A549 (cell line): ENCODE data around the gene FN3KRP. TPM values are rescaled to one million over a fixed set of nuclear protein-coding genes. Genes with fewer than 3 reads are reported as not detected.

Source experiments
- ATAC-seq, 2 experiments: fragments of 200-7000 bp in 1 of 2; fragments of >200 bp in 1 of 2; cut with Nextera tagmentation in 1 of 2; cut with Tn5 transposase in 1 of 2; 3 replicates each; pipeline versions ENCODE4 v1.8.0 to v1.9.1; 2018 to 2020; ENCODE audit warnings: mild to moderate bottlenecking in 1 of 2, moderate library complexity in 1 of 2
- CTCF ChIA-PET: fragments of 300-600 bp; sonication (Branson Sonifier 250); formaldehyde crosslinking; extraction: SDS; loops from one replicate; lab custom pipeline; 2021; ENCODE audit warnings: antibody characterized with exemption, inconsistent platforms; lab: Yijun Ruan, JAX
- POLR2A ChIA-PET: fragments of 350-600 bp; formaldehyde crosslinking; extraction: SDS; loops from one replicate; lab custom pipeline; 2021; ENCODE audit warnings: antibody characterized with exemption, inconsistent platforms; lab: Yijun Ruan, JAX
- DNase-seq, 2 experiments: peaks; one replicate each; pipeline versions ENCODE4 v3.0.0 to v3.0.0-alpha.2; 2011 to 2016; ENCODE audit warnings: low read depth in 1 of 2, low spot score in 1 of 2
- FAIRE-seq: peaks from 2 replicates; lab custom pipeline; 2011; peaks lifted over from hg19 to GRCh38; lab: Jason Lieb, UNC
- H3K27ac ChIP-seq, 2 experiments: fragments of >200 bp; sonication (Bioruptor Twin); formaldehyde crosslinking; 3 replicates each; pipeline ENCODE4 v1.5.1; 2016 to 2017
- H3K4me1 ChIP-seq: fragments of >200 bp; sonication (Bioruptor Twin); formaldehyde crosslinking; 3 replicates; pipeline ENCODE4 v1.6.1; 2016
- H3K4me2 ChIP-seq: fragments of >200 bp; sonication (Bioruptor Twin); formaldehyde crosslinking; 3 replicates; pipeline ENCODE4 v1.6.1; 2016
- H3K4me3 ChIP-seq: fragments of >200 bp; sonication (Bioruptor Twin); formaldehyde crosslinking; 3 replicates; pipeline ENCODE4 v1.5.1; 2016
- H3K9me3 ChIP-seq: fragments of >200 bp; sonication (Bioruptor Twin); formaldehyde crosslinking; 3 replicates; pipeline ENCODE4 v1.6.1; 2016
- BCL3 ChIP-seq: fragments of >200 bp; sonication (Bioruptor Twin); formaldehyde crosslinking; IDR thresholded peaks from 3 replicates; pipeline ENCODE4 v1.6.1; 2016
- CEBPB ChIP-seq, 2 experiments: fragments of >200 bp in 1 of 2; sonication (Bioruptor Twin) in 1 of 2; formaldehyde crosslinking in 1 of 2; IDR thresholded peaks; 2 replicates each; pipeline ENCODE4 v1.6.1; 2012 to 2016
- EP300 ChIP-seq, 2 experiments: fragments of >200 bp; sonication (Bioruptor Twin); formaldehyde crosslinking; IDR thresholded peaks; 2 replicates in 1 of 2; 3 replicates in 1 of 2; pipeline ENCODE4 v1.6.1; 2016 to 2017
- FOXS1 ChIP-seq: fragments of 250-450 bp; sonication (Bioruptor Pico); IDR thresholded peaks from 2 replicates; pipeline ENCODE4 v1.5.0; 2020; ENCODE audit warnings: mild to moderate bottlenecking, moderate library complexity
- HDAC2 ChIP-seq: fragments of 200-600 bp; sonication (generic); IDR thresholded peaks from 2 replicates; pipeline ENCODE4 v1.6.1; 2016
- HES2 ChIP-seq: fragments of >200 bp; sonication (Bioruptor Twin); formaldehyde crosslinking; IDR thresholded peaks from 2 replicates; pipeline ENCODE4 v1.6.1; 2016
- HEYL ChIP-seq: fragments of 250-450 bp; sonication (Bioruptor Pico); IDR thresholded peaks from 2 replicates; pipeline ENCODE4 v1.8.0; 2021; ENCODE audit warnings: mild to moderate bottlenecking, moderate library complexity
- HOXA7 ChIP-seq: fragments of 250-450 bp; sonication (Bioruptor Pico); IDR thresholded peaks from 2 replicates; pipeline ENCODE4 v1.5.0; 2020; ENCODE audit warnings: mild to moderate bottlenecking, moderate library complexity
- HOXB13 ChIP-seq: fragments of 250-450 bp; sonication (Bioruptor Pico); IDR thresholded peaks from 2 replicates; pipeline ENCODE4 v1.5.0; 2020; ENCODE audit warnings: low read depth, mild to moderate bottlenecking, moderate library complexity
- JUN ChIP-seq, 2 experiments: fragments of >200 bp; sonication (Bioruptor Twin); formaldehyde crosslinking; IDR thresholded peaks; 2 replicates in 1 of 2; 3 replicates in 1 of 2; pipeline ENCODE4 v1.6.1; 2016 to 2017
- KDM5A ChIP-seq: fragments of 200-600 bp; sonication (generic); IDR thresholded peaks from 2 replicates; pipeline ENCODE4 v1.6.1; 2016; ENCODE audit warnings: antibody characterized with exemption, mild to moderate bottlenecking
- MAFK ChIP-seq: fragments of 450-650 bp; IDR thresholded peaks from 2 replicates; pipeline ENCODE4 v1.6.1; 2014; ENCODE audit not compliant: partially characterized antibody
- MAZ ChIP-seq: fragments of 150-350 bp; IDR thresholded peaks from 2 replicates; pipeline ENCODE4 v1.6.1; 2014; ENCODE audit warnings: antibody characterized with exemption, low read depth, low read length, borderline replicate concordance
- NFE2L2 ChIP-seq: fragments of 150-350 bp; conservative IDR thresholded peaks from 2 replicates; pipeline ENCODE4 v1.6.1; 2014; ENCODE audit warnings: low read length
- NR3C1 ChIP-seq: fragments of >200 bp; sonication (Bioruptor Twin); formaldehyde crosslinking; IDR thresholded peaks from 3 replicates; pipeline ENCODE4 v1.6.1; 2017
- PHF8 ChIP-seq: fragments of 200-600 bp; sonication (generic); IDR thresholded peaks from 2 replicates; pipeline ENCODE4 v1.6.1; 2016; ENCODE audit warnings: low read depth, mild to moderate bottlenecking, antibody characterized with exemption, moderate library complexity, borderline replicate concordance
- POLR2AphosphoS2 ChIP-seq: conservative IDR thresholded peaks from 2 replicates; pipeline ENCODE4 v1.6.1; 2012; ENCODE audit warnings: low read length, improper control_type of control experiment, inconsistent platforms
- RAD21 ChIP-seq, 2 experiments: fragments of >200 bp in 1 of 2; sonication (Bioruptor Twin) in 1 of 2; formaldehyde crosslinking in 1 of 2; IDR thresholded peaks in 1 of 2; conservative IDR thresholded peaks in 1 of 2; 2 replicates in 1 of 2; 3 replicates in 1 of 2; pipeline ENCODE4 v1.6.1; 2012 to 2018; ENCODE audit warnings: inconsistent platforms in 1 of 2
- REST ChIP-seq: fragments of 200-600 bp; sonication (generic); IDR thresholded peaks from 2 replicates; pipeline ENCODE4 v1.6.1; 2016; ENCODE audit warnings: antibody characterized with exemption, mild to moderate bottlenecking, moderate library complexity
- SREBF2 ChIP-seq: fragments of 450-650 bp; IDR thresholded peaks from 2 replicates; pipeline ENCODE4 v1.6.1; 2014; ENCODE audit warnings: mild to moderate bottlenecking, moderate library complexity
- USF2 ChIP-seq: fragments of 450-650 bp; IDR thresholded peaks from 2 replicates; pipeline ENCODE4 v1.6.1; 2014; ENCODE audit warnings: antibody characterized with exemption
- ZFP36 ChIP-seq: fragments of 450-650 bp; IDR thresholded peaks from 2 replicates; pipeline ENCODE4 v1.6.1; 2014; ENCODE audit warnings: borderline replicate concordance; ENCODE audit not compliant: partially characterized antibody
- WGBS: methylation state at CpG from one replicate; pipeline ENCODE4 v1.1.6; 2017; ENCODE audit errors: missing lambda C conversion rate; 5-methylcytosine and 5-hydroxymethylcytosine counted together
- polyA plus RNA-seq, 4 experiments: library from polyadenylated mRNA; depleted of rRNA in 3 of 4; stranded (reverse); fragments of >200 nt; fragmentation: RNase III in 1 of 4; extraction: RNeasy Plus Mini Kit Qiagen cat#74134 plus additional on column Dnase treatment in 1 of 4; gene quantifications; 2 replicates in 3 of 4; 3 replicates in 1 of 4; pipeline ENCODE4 v1.2.3, GENCODE V29; 2011 to 2017

The FN3KRP gene
- polyA plus RNA-seq, 2 of the 4 experiments (the other 2 are of a cell fraction), result 41.1 to 62.4 TPM

- POLR2A ChIA-PET, result no interaction called here
These were observed 3.3 kb upstream of the FN3KRP start for GRCh38 chr17:82713071-82713723.

GRCh38 chr17:82718986-82719685 is 2.6 kb downstream of the FN3KRP start:
- no peak overlapping the region for H3K4me3 ChIP-seq
- FAIRE-seq (no peak), DNase-seq (no peak), ATAC-seq (no peak)
- ChIA-PET POLR2A (no interaction called here), CTCF (interaction anchor here (1.0 kb wide), 1 partner anchor 10 kb away, joined by 3 read pairs; no protein-coding TSS in a partner anchor)
- H3K27ac ChIP-seq, result no peak overlapping the region
- H3K4me1 ChIP-seq, result peaks cover 10% of the 10 kb centered on the region
- H3K9me3 ChIP-seq, result no peaks in the 10 kb centered on the region
- WGBS, result 94% methylated on average over 18 of the region's 18 CpGs
- no peak for TF ChIP-seq EP300 (IDR thresholded peaks at IDR 0.05)
- TF ChIP-seq REST, result no peak
- no peak for TF ChIP-seq POLR2AphosphoS2
- no peak for TF ChIP-seq HDAC2
- no peak overlapping the region for H3K4me2 ChIP-seq

More at GRCh38 chr17:82713071-82713723, 3.3 kb upstream of the FN3KRP start:
- H3K27ac ChIP-seq, result no peak overlapping the region
- WGBS, result 86% methylated on average over 18 of the region's 35 CpGs
- no peak overlapping the region for H3K4me2 ChIP-seq
- H3K4me3 ChIP-seq, result no peak overlapping the region
- TF ChIP-seq ZFP36, result no peak
- no peak for TF ChIP-seq BCL3
- TF ChIP-seq PHF8, result no peak
- TF ChIP-seq HDAC2, result no peak
- DNase-seq (no peak), FAIRE-seq (no peak), ATAC-seq (no peak)
- no peaks in the 10 kb centered on the region for H3K9me3 ChIP-seq
- CTCF ChIA-PET, result interaction anchor here (1.2 to 2.2 kb wide), 4 partner anchors 44 to 63 kb away, joined by 3 to 15 read pairs (median 5); no protein-coding TSS in a partner anchor
- H3K4me1 ChIP-seq, result peaks cover 15% of the 10 kb centered on the region

- ATAC-seq, result no peak
- DNase-seq, result no peak
These were observed 3.7 kb downstream of the FN3KRP start for GRCh38 chr17:82720204-82720603.

More at GRCh38 chr17:82720204-82720603, 3.7 kb downstream of the FN3KRP start:
- H3K4me1 ChIP-seq, result peaks cover 10% of the 10 kb centered on the region
- no peak overlapping the region for H3K27ac ChIP-seq
- 95% methylated on average over 19 of the region's 19 CpGs for WGBS
- no peak overlapping the region for H3K4me2 ChIP-seq
- no peak for TF ChIP-seq RAD21 (conservative IDR thresholded peaks at IDR 0.05 in 1 of 2, IDR thresholded peaks at IDR 0.05 in 1 of 2)
- TF ChIP-seq MAFK, result no peak
- TF ChIP-seq HEYL, result no peak
- no peak for TF ChIP-seq NR3C1
- no peak for TF ChIP-seq POLR2AphosphoS2
- TF ChIP-seq NFE2L2, result no peak
- no peak for TF ChIP-seq HOXB13
- no peak for TF ChIP-seq KDM5A
- TF ChIP-seq USF2, result no peak
- TF ChIP-seq EP300 (IDR thresholded peaks at IDR 0.05), result no peak
- TF ChIP-seq MAZ, result no peak
- TF ChIP-seq HES2, result no peak
- TF ChIP-seq FOXS1 (CRISPR knock-in tag), result no peak
- no peak for TF ChIP-seq JUN (IDR thresholded peaks at IDR 0.05)
- TF ChIP-seq SREBF2, result no peak
- no peak for TF ChIP-seq HOXA7
- no peak for TF ChIP-seq CEBPB (IDR thresholded peaks at IDR 0.05)
- FAIRE-seq, result no peak
- POLR2A ChIA-PET, result no interaction called here
- CTCF ChIA-PET, result interaction anchor here (2.2 kb wide), 1 partner anchor 55 kb away, joined by 4 read pairs; no protein-coding TSS in a partner anchor
- H3K9me3 ChIP-seq, result no peaks in the 10 kb centered on the region
- no peak overlapping the region for H3K4me3 ChIP-seq
